Measurements from ENCODE around the gene AGBL3.
"Not testable (repeated sequence)": the region's sequence is repeated elsewhere in the genome, so short reads cannot be mapped to it uniquely, and the experiment has no call there.

The AGBL3 gene

DNA sequence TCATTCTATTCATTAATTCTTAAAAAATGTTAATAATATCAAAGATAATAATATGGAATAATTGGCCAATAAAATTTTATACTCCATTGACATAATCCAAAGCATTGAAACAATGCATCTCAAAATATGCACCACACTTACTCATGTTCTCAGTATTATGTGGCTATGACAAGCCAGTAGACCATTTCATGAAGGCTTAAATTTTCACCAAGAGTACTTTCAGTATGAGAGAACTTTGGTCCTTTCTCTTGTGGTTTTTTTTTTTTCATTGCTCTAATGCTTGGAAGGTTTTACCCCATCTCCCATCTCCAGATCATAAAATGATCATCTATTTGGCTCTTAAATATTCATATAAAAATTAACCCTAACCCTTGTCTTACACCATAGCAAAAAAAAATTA is 116.1 kb downstream of the AGBL3 start:
- no peak for DNase-seq (ENCODE audit: low read depth)
- no peak overlapping the region for H3K4me3 ChIP-seq (ENCODE audit: low read depth, low read length)
- TF ChIP-seq, protein P1, sequence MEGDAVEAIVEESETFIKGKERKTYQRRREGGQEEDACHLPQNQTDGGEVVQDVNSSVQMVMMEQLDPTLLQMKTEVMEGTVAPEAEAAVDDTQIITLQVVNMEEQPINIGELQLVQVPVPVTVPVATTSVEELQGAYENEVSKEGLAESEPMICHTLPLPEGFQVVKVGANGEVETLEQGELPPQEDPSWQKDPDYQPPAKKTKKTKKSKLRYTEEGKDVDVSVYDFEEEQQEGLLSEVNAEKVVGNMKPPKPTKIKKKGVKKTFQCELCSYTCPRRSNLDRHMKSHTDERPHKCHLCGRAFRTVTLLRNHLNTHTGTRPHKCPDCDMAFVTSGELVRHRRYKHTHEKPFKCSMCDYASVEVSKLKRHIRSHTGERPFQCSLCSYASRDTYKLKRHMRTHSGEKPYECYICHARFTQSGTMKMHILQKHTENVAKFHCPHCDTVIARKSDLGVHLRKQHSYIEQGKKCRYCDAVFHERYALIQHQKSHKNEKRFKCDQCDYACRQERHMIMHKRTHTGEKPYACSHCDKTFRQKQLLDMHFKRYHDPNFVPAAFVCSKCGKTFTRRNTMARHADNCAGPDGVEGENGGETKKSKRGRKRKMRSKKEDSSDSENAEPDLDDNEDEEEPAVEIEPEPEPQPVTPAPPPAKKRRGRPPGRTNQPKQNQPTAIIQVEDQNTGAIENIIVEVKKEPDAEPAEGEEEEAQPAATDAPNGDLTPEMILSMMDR (IDR thresholded peaks at IDR 0.05; ENCODE audit: low read depth, low read length, missing control alignments): no peak

- TF ChIP-seq, protein P1 (IDR thresholded peaks at IDR 0.05; ENCODE audit: low read depth, low read length, missing control alignments): no peak
- DNase-seq (ENCODE audit: low read depth): no peak
- H3K4me3 ChIP-seq (ENCODE audit: low read depth, low read length): no peak overlapping the region
These were observed 123.3 kb downstream of the AGBL3 start for GRCh38 chr7:135109562-135109961.

- no peak for DNase-seq (ENCODE audit: low read depth)
- no peak overlapping the region for H3K4me3 ChIP-seq (ENCODE audit: low read depth, low read length)
- TF ChIP-seq, protein P1 (IDR thresholded peaks at IDR 0.05; ENCODE audit: low read depth, low read length, missing control alignments): no peak
These were observed 123.7 kb downstream of the AGBL3 start for GRCh38 chr7:135109976-135110375.

- no peak for DNase-seq (ENCODE audit: low read depth)
- no peak overlapping the region for H3K4me3 ChIP-seq (ENCODE audit: low read depth, low read length)
- TF ChIP-seq, protein P1 (IDR thresholded peaks at IDR 0.05; ENCODE audit: low read depth, low read length, missing control alignments): no peak
These were observed 125.1 kb downstream of the AGBL3 start for GRCh38 chr7:135111379-135111778.

DNA sequence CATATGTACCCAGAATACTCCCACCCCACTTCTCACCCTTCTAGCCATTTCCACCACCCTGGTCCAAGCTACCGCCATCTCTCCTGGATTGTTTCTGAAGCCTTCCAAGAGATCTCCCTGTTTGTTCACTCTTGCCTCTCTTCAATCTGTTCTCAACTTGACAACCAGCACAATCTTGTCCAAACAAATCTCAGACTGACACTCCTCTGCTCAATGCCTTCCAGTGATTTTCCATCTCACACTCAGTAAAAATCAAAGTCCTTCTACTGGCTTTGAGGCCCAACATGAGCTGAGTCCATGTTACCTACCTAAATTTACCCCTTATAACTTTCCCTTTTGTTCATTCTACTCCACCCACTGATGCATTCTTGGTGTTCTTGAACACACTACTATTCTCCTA is 128.3 kb downstream of the AGBL3 start:
- no peak overlapping the region for H3K4me3 ChIP-seq (ENCODE audit: low read depth, low read length)
- no peak for DNase-seq (ENCODE audit: low read depth)
- TF ChIP-seq, protein P1 (IDR thresholded peaks at IDR 0.05; ENCODE audit: low read depth, low read length, missing control alignments): no peak

- no peak overlapping the region for H3K4me3 ChIP-seq (ENCODE audit: low read depth, low read length)
- no peak for DNase-seq (ENCODE audit: low read depth)
- TF ChIP-seq, protein P1 (IDR thresholded peaks at IDR 0.05; ENCODE audit: low read depth, low read length, missing control alignments): no peak
These were observed 130.8 kb downstream of the AGBL3 start for GRCh38 chr7:135117096-135117495.

GRCh38 chr7:135121868-135122267 is 135.6 kb downstream of the AGBL3 start:
- no peak for DNase-seq (ENCODE audit: low read depth)
- no peak overlapping the region for H3K4me3 ChIP-seq (ENCODE audit: low read depth, low read length)
- TF ChIP-seq, protein P1 (IDR thresholded peaks at IDR 0.05; ENCODE audit: low read depth, low read length, missing control alignments): no peak

DNA sequence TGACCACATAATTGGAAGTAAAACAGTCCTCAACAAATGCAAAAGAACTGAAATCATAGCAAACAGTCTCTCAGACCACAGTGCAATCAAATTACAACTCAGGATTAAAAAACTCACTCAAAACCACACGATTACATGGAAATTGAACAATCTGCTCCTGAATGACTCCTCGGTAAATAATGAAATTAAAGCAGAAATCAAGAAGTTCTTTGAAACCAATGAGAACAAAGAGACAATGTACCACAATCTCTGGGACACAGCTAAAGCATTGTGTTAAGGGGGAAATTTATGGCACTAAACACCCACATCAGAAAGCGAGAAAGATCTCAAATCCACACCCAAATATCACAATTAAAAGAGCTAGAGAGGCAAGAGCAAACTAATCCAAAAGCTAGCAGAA is 138.3 kb downstream of the AGBL3 start:
- DNase-seq (ENCODE audit: low read depth); H3K4me3 ChIP-seq (ENCODE audit: low read depth, low read length): not testable (repeated sequence)

Data from GM12864 (cell line).